Colon (tissue), 2 donors: Measurements from ENCODE around the gene DFFB.

ENCODE experiments used
- FAIRE-seq: peaks from 2 replicates; lab custom pipeline; 2012; peaks lifted over from hg19 to GRCh38; lab: Jason Lieb, UNC
- donor health status: control.
- donor health status: control.

DFFB gene

DNA sequence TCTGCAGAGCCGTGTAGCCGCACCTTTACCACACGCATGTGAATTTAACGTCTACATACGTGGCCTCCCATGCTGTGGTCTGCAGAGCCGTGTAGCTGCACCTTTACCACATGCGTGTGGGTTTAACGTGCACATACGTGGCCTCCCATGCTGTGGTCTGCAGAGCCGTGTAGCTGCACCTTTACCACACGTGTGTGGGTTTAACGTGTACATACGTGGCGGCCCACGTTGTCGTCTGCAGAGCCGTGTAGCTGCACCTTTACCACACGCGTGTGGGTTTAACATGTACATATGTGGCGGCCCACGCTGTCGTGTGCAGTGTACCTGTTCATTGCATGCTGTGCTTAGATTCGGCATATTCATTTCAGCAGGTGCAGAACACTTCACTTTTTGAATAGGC is 17.5 kb downstream of the DFFB start:
- FAIRE-seq, result no peak

- no peak for FAIRE-seq
These were observed 19.4 kb downstream of the DFFB start for GRCh38 chr1:3876716-3877115.

DNA sequence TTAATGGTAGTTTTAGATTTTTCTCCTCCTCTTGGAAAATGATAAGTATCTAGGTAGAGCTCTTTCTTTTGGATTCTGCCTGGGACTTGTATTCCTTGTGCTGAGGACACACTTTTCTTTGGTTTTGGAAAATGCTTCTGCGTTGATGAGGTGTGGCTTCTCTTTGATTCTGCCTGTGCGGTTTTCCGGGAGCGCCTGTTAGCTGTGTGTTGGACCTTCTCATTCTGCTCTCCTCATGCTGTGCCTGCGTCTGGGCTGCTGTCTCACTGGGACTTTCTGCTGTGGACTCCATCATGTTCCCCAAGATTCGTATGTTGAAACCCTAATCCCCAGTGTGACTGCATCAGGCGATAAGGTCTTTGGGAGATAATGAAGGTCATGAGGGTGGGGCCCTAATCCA is 21.8 kb downstream of the DFFB start:
- FAIRE-seq, result no peak

DNA sequence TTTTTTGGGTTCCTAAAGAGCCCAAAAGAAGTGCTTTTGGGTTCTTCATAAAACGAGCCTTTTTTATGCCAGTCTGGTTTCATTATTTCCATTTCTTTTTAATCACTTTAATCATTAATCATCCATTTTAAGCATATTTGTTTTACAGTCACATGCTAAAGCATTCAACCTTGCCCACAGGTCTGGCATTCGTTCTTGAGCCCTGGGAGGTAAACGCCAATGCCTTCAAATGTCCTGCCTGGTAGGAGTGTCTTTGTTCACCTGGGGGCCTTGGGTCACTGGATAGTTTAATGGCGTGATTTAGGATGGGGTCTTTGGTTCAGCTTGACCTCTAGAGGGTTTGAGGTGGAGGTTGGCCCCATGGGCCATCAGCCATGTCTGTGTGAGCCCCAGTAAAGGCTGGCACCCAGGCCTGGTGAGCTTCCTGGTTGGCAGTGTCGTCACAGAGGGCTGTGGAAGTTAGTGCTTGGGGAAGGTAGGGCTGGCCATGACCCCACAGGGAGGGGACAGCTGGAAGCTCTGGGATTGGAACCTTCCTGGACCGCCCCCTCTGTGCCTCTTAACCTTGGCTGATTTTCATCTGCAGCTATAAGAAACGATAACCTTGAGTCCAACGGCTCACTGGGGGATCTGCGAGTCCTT is 22.6 kb downstream of the DFFB start:
- no peak for FAIRE-seq

- no peak for FAIRE-seq
These were observed 23.3 kb downstream of the DFFB start for GRCh38 chr1:3880429-3881192.

DNA sequence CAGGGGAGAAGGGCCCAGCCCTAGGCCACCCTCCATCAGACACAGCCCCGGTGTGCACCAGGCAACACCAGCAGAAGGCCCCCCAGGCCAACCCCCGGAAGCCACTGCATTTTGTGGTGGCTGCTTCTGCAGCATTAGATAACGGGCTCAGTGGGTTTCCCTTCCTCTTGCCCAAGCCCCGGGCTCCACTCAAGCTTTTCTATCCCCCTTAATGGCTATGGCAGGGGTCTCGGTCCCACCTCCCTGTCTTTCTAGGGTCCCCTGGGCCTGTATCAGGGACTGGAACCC is 23.9 kb downstream of the DFFB start:
- no peak for FAIRE-seq

DNA sequence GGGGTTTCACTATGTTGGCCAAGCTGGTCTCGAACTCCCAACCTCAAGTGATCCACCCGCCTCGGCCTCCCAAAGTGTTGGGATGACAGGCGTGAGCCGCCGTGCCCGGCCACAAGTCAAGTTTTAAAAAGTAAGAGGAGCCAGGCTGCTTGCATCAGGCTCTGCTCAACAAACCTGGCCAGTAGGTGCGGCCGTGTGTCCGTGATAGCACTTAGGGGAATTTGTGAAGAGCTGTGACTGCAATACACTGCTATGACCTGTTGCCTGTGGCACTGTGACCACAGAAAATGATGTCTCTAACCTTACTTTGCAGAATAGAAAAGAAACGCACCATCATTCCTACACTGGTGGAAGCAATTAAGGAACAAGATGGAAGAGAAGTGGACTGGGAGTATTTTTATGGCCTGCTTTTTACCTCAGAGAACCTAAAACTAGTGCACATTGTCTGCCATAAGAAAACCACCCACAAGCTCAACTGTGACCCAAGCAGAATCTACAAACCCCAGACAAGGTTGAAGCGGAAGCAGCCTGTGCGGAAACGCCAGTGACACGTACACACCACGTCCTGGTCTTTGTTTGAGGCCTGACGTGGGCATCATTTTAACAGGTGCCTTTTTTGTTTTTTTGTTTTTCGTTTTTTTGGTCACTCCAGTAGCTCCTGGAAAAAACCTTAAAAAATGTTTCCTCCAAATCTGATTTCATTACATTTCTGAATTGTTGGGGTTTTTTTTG is 26.1 kb downstream of the DFFB start:
- FAIRE-seq, result no peak

DNA sequence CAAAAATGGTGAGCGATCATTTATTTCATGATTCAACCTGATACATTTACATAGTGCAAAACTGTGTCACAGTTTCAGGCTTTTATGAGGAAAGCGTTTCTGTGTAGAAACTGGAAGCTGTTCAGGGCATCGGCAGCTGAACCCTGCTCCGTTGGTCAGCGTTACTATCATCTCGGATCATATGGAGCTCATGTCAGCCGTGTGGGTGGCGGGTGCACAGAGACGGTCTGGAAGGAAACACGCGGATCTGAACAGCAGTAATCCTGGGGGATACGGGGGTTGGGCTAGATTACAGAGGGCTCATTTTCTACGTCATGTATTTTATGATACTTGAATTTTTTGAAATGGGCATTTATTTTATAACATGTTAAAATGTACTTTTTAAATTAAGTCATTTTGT is 27.7 kb downstream of the DFFB start:
- no peak for FAIRE-seq

DNA sequence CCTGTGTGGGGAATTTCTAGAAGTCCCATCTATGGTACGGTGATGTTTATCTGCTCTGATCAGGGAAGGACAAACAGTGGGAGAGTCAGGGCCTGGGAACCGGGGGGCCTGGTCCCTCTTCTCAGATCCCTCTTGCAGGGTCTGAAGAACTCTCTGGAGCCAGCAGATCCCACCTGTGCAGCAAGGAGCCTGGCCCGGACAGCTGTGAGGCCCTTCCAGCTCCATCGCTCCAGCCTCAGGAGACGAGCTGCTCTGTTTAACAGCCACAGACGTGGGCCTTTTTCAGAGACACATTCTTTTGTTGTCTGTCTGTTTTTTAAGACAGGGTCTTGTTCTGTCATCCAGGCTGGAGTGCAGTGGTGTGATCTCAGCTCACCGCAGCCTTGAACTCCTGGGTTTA is 28.3 kb downstream of the DFFB start:
- no peak for FAIRE-seq

GRCh38 chr1:3886106-3886670 is 28.9 kb downstream of the DFFB start:
- no peak for FAIRE-seq

DNA sequence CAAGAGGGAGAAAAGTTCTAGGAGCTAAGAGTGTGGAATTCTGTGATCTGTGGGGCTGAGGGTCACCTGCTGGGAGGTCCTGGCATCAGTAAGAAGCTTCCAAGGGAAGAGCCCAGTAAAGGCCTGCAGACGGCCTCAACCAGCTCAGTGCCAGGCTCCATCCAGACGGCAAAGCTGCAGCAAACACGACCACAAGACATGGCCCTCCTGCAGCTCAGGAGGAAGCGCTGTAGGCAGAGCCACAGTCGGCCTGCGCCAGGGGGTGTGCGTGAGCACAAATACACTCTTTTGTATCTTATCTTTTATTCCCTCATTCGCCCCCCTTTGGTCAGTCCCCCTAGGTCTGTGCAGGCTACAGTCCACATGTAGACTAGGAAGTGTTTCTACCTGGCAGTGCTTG is 29.4 kb downstream of the DFFB start:
- no peak for FAIRE-seq

DNA sequence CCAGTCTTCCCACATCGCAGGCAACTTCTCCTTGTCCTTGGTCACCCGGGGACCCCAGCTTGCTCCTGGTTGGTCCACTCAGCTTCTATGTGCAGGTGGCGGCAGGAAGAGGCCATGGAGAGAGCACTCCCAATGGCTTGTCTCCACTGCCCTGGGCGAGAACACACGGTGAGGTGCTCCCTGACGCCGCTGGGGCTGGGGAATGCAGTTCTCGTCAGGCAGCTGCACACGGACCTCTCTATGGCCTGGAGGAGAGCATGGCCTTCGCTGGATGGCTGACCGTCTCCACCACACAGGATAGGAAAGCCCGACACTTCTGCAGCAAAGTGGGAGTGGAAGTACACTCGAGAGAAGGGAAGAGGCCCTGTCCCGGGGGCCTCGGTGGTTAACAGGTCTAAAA is 31.0 kb downstream of the DFFB start:
- FAIRE-seq, result no peak

DNA sequence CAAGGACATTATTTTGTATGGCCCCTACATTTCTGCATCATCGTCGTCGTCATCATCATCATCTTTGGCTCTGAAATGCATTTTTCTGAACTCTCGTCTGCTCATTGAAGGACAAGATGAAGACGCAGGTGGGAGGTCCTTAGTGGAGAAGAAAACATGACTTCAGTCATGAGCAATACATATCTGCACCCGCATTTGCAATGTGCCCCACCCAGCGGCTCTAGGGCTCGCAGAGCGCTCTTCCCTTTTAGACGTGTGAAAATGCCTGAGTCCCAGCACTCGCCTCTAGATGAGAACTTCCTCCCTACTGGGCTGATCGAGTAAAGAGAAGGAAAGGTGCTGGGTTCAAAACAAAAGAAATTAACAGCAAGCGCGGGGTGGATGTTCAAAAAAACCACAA is 32.7 kb downstream of the DFFB start:
- FAIRE-seq, result no peak

DNA sequence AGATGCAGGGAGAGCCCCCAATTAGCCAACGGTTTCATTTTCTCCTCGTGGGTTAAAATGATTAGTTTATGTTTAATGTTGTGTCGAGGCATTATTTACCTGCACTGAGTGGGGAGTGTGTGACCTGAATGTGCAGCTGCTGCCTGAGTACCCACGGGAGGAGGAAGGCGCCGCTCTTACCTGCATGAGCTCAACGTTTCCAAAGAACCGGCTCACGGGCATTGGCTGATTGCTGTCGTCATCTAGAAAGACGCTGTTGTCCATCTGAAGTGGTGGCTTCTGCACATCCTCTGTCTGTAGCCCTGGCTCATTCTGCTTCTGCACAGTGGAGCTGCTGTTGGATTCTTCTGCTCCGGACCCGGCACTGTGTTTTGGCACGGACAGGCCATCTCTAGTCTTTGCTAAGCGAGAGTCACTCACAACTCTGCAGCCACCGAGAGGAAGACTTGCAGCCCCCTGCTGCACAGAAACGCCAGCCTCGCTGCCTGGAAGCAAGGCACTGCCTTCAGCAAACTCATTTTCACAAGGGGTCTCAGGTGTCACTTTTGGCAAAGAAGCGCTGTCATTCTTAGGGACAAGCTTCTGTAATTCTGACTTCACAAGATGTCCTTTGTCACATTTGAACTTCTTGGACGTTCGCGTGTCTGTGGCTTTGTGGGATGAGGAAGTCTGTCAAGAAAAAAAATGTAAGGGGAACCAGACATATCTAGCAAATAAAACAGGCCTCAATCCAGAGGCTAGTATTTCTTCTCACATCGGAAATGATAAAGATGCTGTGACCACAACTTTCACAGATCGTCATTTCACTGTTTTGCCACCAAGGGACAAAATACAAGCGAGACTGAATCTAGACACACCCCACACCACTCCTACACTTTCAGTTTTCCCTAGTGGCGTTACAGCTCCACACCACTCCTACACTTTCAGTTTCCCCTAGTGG is 33.4 kb downstream of the DFFB start:
- FAIRE-seq, result no peak

DNA sequence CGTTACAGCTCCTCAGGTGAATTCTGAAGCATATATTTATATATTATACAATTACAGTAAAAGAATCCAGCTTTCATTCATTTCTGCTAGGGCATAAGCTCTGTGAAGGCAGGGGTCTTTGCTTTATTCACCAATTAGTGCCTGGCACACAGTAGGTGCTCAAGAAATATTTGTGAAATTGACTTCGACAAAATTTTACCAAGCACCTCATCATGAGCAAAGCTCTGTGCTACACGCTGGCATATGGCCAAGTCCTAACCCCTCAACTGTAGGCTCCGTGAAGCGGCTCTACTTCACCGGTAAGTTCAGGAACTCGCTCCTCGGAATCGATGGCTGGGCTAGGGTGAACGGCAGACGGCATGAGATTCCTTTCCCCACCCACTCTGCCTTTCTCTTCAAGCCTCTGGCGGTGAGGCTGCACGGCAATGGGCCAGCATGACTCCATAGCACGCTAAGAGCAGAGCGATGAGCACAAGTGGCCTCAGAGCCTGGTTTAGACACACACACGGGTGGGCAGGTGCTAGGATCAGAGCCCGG is 34.1 kb downstream of the DFFB start:
- no peak for FAIRE-seq

DNA sequence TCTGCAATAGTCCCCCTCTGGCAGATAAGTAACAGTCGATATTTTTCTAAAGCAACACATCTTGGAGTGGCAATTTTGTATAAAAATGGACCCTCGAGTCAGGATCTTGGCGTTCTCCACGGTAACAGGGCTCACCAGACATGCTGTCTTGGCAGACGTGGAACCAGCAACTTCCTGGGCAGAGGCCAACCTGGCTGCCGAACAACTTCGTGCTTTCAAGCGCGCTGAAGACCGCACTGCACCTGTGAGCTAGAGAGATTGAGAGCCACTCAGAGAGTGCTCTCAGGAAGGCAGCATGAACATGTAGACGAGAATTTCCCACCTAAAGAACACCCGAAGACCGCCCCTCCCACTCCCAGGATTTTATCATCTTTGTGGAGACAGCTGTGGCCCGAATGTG is 35.5 kb downstream of the DFFB start:
- FAIRE-seq, result no peak

GRCh38 chr1:3893190-3893589 is 35.9 kb downstream of the DFFB start:
- FAIRE-seq, result no peak

GRCh38 chr1:3894626-3895278 is 37.5 kb downstream of the DFFB start:
- FAIRE-seq, result no peak

DNA sequence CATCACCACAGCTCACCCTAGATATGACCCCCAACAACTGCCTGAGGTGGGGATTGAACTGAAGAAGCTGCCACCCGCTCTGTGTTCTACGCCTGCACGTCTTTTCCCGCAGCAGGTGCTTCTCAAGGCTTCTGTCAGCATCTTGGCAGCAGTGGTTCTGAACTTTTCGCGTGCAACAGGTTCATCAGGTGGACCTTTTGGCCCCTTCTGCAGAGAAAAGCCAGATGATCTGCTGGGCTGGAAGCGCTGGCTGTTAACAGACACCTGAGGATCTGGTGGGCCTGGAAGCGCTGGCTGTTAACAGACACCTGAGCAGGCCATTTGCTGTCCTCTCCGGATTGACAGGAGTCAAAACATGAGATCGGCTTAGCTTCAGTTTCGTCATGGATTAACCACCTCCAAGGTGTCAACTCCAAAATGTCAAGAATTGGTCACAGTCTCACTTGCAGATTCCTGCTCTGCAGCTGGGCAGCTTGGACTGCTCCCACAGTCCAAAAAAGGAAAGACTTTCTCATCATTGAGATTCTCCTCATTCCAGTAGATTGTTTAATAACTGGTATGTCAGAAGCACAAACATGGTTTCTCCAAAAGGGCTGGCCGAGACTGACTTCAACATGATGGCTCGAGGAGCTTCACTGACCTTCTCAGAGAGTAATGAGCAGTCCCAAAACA is 38.1 kb downstream of the DFFB start:
- FAIRE-seq, result no peak

GRCh38 chr1:3895951-3896325 is 38.7 kb downstream of the DFFB start:
- no peak for FAIRE-seq
